ENCODE data around the gene ITPR3. TPM values are rescaled to one million over a fixed set of nuclear protein-coding genes. Genes with fewer than 3 reads are reported as not detected.

Gene ITPR3
- total RNA-seq, 1 donor from 2014 or later: 6.4 TPM

DNA sequence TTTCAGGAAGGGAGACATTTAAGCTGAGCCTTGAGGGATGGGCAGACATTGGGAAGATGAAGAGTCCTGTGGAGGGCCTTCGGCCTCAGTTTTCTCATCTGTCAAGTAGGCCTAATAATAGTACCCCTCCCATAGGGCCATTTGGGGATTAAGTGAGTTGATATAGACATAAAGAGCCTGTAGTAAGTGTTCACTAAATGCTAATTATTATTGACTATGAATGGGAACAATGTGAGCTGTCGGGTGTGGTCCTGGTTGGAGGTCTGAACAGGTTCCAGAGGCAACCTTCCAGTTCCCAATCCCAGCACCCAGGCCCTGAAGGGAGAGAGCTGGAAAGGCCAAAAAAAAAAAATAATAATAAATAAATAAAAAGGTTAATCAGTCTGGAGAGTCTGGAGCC lies 14.5 kb upstream of the ITPR3 start:
- H3K27me3 Mint-ChIP-seq (ENCODE audit: low read depth): no peaks in the 10 kb centered on the region
- H3K9me3 Mint-ChIP-seq: peaks cover 8% of the 10 kb centered on the region
- no peak for DNase-seq (ENCODE audit: low spot score in 2 of 2, unreplicated experiment in 2 of 2)
- no peak overlapping the region for H3K27ac Mint-ChIP-seq
- TF ChIP-seq, protein P1, sequence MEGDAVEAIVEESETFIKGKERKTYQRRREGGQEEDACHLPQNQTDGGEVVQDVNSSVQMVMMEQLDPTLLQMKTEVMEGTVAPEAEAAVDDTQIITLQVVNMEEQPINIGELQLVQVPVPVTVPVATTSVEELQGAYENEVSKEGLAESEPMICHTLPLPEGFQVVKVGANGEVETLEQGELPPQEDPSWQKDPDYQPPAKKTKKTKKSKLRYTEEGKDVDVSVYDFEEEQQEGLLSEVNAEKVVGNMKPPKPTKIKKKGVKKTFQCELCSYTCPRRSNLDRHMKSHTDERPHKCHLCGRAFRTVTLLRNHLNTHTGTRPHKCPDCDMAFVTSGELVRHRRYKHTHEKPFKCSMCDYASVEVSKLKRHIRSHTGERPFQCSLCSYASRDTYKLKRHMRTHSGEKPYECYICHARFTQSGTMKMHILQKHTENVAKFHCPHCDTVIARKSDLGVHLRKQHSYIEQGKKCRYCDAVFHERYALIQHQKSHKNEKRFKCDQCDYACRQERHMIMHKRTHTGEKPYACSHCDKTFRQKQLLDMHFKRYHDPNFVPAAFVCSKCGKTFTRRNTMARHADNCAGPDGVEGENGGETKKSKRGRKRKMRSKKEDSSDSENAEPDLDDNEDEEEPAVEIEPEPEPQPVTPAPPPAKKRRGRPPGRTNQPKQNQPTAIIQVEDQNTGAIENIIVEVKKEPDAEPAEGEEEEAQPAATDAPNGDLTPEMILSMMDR (IDR thresholded peaks at IDR 0.05; ENCODE audit: unreplicated experiment): no peak
- H3K4me1 Mint-ChIP-seq: peaks cover 25% of the 10 kb centered on the region
- H3K4me3 Mint-ChIP-seq: no peak overlapping the region
- no peaks in the 10 kb centered on the region for H3K36me3 Mint-ChIP-seq

GRCh38 chr6:33607126-33607783 lies 13.9 kb upstream of the ITPR3 start:
- peaks cover 8% of the 10 kb centered on the region for H3K9me3 Mint-ChIP-seq
- TF ChIP-seq, protein P1 (IDR thresholded peaks at IDR 0.05; ENCODE audit: unreplicated experiment): no peak
- H3K4me3 Mint-ChIP-seq: no peak overlapping the region
- no peaks in the 10 kb centered on the region for H3K27me3 Mint-ChIP-seq (ENCODE audit: low read depth)
- no peak overlapping the region for H3K27ac Mint-ChIP-seq
- H3K4me1 Mint-ChIP-seq: peaks cover 25% of the 10 kb centered on the region
- H3K36me3 Mint-ChIP-seq: no peaks in the 10 kb centered on the region
- no peak for DNase-seq (ENCODE audit: low spot score in 2 of 2, unreplicated experiment in 2 of 2)

- Mint-ChIP-seq H3K36me3 (no peaks in the 10 kb centered on the region), H3K27ac (no peak overlapping the region), H3K4me1 (peaks cover 25% of the 10 kb centered on the region), H3K9me3 (peaks cover 8% of the 10 kb centered on the region), H3K4me3 (no peak overlapping the region), H3K27me3 (ENCODE audit: low read depth) (no peaks in the 10 kb centered on the region)
- no peak for DNase-seq (ENCODE audit: low spot score in 2 of 2, unreplicated experiment in 2 of 2)
- TF ChIP-seq, protein P1 (IDR thresholded peaks at IDR 0.05; ENCODE audit: unreplicated experiment): no peak
These were observed 13.3 kb upstream of the ITPR3 start for GRCh38 chr6:33607784-33608161.

DNA sequence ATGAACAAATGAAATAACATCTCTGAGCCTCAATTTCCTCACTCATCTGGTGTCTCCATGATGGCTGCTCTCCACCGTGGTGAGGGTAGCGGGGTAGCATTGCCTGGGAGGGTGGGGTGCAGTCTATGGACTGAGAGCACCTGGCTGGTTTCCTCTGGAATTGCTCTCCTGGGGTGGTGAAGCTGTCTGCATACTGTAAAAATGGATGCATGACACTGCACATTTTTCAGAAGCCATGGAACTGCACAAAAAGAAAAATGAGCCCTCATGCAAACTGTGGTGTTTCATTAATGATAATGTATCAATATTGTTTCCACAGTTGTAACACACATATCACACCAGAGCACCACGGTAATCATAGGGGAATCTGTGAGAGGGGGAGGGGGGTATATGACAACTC lies 12.1 kb upstream of the ITPR3 start:
- H3K36me3 Mint-ChIP-seq: no peaks in the 10 kb centered on the region
- H3K27me3 Mint-ChIP-seq (ENCODE audit: low read depth): no peaks in the 10 kb centered on the region
- TF ChIP-seq, protein P1 (IDR thresholded peaks at IDR 0.05; ENCODE audit: unreplicated experiment): no peak
- no peak for DNase-seq (ENCODE audit: low spot score in 2 of 2, unreplicated experiment in 2 of 2)
- no peak overlapping the region for H3K4me3 Mint-ChIP-seq
- H3K9me3 Mint-ChIP-seq: peaks cover 8% of the 10 kb centered on the region
- H3K27ac Mint-ChIP-seq: no peak overlapping the region
- peaks cover 25% of the 10 kb centered on the region for H3K4me1 Mint-ChIP-seq

DNA sequence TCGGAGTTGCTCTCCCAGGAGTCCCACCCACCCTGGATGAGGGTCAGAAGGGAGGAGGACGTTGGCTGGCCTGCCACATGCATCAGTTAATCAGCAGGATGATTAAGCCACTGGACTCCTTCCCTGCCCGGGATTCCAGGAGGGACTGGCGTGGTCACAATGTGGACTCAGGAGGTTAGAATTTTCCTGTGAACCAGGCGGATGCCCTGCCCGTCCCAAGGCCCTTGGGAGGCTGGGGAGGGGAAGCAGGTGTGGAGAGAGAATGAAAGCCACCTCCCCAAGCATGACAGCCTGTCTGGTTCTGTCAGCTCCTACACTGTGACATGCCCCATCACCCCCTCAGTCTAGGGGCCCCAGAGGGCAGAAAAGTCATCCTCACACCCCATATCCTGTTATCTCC lies 11.6 kb upstream of the ITPR3 start:
- TF ChIP-seq, protein P1 (IDR thresholded peaks at IDR 0.05; ENCODE audit: unreplicated experiment): no peak
- Mint-ChIP-seq H3K4me1 (peaks cover 25% of the 10 kb centered on the region), H3K27ac (no peak overlapping the region), H3K4me3 (no peak overlapping the region), H3K27me3 (ENCODE audit: low read depth) (no peaks in the 10 kb centered on the region), H3K36me3 (no peaks in the 10 kb centered on the region), H3K9me3 (peaks cover 8% of the 10 kb centered on the region)
- DNase-seq (ENCODE audit: low spot score in 2 of 2, unreplicated experiment in 2 of 2): no peak

GRCh38 chr6:33610067-33610466 lies 11.1 kb upstream of the ITPR3 start:
- Mint-ChIP-seq H3K27me3 (ENCODE audit: low read depth) (peaks cover under 1% of the 10 kb centered on the region), H3K4me3 (no peak overlapping the region), H3K36me3 (no peaks in the 10 kb centered on the region), H3K4me1 (peaks cover 25% of the 10 kb centered on the region), H3K9me3 (peaks cover 4% of the 10 kb centered on the region), H3K27ac (peak overlapping the region; percentile 26)
- no peak for DNase-seq (ENCODE audit: low spot score in 2 of 2, unreplicated experiment in 2 of 2)
- TF ChIP-seq, protein P1 (IDR thresholded peaks at IDR 0.05; ENCODE audit: unreplicated experiment): no peak
